Bone marrow (tissue), 2 donors: ENCODE measurements around the gene LPAR5.
"Not testable (repeated sequence)": the region's sequence is repeated elsewhere in the genome, so short reads cannot be mapped to it uniquely, and the experiment has no call there.

Experiments
- DNase-seq, 2 donors: peaks; one replicate each; lab custom pipeline; 2025; lab: John Stamatoyannopoulos, UW

Gene LPAR5

DNA sequence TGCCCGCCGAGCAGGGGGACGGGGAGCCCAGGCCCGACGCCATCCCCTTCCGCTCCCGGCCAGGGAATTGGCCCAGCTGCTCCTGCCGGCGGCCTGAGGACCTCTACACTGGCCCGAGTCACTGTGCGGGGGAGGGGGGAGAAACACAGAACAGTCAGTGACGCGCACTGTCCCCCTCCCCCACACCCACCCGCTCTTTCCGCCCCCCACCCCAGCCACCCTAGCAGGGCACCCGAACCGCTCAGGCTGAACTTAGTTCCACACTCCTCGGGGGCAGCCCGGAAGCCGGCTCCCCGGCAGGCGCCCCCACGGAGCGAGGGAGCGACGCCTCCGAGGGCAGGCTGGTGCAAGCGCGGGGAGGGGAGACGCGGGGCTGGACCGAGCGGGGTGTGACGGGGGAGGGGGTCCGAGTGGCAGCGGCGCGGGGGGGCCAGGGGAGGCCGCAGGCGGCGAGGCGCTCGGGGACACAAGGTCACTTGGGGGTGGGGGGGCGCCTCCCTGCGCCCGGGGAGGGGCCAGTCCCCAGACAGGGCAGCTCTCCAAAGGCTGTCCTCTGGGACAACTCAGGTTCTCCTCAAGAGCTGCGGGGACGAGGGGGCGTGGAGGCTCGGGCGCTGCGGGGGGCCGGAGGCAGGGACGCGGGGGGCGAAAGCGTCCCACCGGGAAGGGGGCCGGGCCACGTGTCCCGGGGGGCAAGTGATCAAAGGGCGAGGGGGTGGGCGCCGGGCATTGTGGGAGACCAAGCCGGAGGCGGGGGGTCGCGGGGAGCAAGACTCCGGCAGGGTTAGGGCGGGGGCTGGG is 29.2 kb downstream of the LPAR5 start:
- peak; percentile 26 for DNase-seq

DNA sequence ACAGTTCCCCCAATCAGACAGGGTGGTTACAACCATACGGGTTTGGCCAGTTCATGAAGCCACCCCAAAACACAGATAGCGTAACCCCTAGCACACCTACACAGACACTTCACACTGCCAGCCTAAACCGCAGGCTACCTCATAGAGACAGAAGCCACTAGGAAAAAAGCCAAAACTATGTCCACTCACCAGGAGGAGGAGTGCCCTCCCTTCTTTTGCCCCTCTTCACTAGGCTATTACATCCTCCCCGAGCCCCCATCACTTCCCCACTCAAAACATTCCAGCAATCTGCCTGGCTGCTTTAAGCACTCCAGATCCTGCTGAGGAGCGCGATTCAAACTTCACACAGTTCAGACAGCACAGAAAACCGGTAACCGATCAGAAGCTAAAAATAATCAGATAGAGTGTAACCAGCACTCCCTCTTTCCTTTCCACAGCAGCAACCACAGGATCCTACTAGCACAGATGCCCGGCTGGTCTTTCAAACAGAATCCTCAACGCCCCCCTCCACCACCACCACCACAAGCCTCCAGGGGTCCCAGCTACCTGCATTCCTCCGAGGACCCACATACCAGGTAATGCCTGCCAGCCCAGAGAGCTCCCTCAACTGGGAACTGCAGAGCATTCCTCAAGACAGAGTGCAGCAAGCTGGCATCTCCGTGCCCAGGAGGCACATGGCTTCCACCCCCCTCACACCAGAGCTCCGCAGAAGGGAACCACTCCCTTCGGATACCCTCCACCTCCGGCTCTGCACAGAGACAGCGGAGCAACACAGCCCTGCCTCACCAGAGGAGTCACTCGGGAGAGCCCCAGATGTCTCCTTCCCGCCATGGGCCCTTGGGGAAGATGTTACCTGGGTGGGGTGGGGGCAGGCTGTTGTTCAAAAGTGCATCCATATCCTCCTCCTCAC is 30.1 kb downstream of the LPAR5 start:
- DNase-seq, result no peak

DNA sequence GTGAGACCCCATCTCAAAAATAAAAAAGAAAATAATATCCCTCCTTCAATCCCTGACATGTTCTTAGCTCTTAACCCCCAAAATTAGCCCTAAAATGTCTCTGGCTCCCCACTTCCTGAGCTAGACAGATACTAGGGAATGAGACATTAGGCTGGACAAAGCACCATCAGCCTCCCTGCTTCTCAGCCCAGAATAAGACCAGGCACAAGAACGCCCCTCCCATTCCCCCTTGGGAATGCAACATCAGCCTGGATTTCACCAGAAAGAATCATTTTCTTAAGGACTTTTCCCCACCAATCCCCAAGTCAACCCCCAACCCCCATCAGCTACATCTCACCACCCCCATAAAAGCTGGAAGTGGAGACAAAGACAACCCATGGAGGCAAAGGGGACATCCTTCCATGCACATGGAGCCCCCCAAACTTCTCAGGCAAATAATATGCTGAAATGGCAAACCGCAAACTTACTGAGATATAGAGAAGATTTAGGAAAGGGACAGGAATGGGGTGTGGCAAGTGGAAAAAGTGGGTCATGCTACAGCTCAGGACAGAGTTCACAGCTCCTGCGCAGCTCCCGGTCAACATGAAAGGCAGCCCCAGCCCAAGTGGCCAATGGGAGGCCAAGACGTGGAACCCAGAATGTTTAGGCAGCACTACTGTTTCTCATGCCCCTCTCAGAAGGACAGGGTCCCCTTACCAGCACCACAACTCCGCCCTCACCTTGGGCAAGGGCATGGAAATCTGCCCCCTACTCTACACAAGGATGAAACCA is 31.3 kb downstream of the LPAR5 start:
- DNase-seq, result no peak

DNA sequence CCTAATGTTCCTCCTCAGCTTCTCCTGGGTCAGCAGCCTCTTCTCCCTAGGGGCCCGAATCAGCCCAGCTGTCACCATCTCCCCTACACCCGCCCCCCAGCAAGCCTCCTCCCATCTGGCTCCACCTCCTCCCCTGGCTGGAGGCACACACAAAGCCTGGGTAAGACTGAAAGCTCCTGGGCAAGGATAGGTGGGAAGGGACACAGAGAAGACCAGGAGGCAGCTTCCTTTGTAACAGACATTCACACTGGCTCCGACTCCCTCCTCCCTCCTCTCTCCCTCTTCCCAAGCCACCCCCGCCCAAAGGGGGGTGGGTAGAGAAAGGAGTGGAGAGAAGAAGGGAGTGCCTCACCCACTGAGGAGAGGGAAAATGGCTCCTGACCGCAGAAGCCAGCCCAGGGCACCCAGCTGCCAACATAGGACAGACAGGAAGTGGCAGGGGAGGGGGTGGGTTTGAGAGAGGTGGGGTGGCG is 32.6 kb downstream of the LPAR5 start:
- DNase-seq, result no peak

DNA sequence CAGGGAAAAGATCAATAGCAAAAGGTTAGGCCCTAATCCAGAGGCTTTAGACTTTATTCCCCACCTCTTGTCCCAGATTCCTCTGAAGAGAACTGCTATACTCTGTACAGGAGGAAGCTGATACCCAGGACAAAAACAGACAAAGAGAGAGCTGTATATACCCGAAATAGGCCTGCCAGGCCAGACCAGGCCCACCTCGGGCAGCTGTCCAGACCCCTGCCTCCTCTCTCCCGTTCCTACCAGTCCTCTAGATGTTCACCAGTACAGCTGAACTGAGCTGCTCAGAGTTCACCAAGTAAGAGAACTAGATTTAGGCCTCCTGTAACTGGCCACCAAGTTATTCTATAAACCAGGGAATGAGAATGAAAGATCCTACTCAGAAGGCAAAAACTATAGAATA is 33.2 kb downstream of the LPAR5 start:
- DNase-seq, result no peak

DNA sequence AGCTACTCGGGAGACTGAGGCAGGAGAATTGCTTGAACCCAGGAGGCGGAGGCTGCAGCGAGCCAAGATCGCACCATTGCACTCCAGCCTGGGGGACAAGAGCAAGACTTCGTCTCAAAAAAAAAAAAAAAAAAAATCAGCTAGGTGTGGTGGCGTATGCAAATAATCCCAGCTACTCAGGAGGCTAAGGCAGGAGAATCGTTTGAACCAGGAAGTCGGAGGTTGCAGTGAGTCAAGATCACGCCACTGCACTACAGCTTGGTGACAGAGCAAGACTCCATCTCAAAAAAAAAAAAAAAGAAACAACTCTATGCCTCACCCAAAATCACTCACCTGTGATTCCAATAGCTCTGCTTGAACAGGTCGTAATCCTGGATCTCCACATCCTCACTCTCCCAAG is 40.1 kb downstream of the LPAR5 start:
- DNase-seq, result not testable (repeated sequence)

DNA sequence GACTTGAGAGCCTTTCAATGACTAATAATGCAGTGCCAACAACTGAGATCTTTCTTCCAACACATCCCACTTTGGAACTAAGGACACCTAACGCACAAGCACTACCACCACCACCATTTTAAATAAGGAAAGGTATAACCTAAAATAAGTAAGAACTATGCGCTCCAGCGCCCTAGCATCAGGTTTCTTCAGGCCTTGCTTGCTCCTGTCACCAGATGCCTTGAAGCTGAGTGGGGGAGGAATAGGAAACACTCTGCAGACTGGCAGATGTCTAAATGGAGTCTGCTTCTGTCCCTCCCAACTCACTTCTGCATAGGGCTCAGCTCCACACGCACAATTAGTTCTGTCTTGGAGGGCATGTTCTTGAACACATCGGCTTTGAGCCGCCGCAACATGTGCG is 43.7 kb downstream of the LPAR5 start:
- no peak for DNase-seq

DNA sequence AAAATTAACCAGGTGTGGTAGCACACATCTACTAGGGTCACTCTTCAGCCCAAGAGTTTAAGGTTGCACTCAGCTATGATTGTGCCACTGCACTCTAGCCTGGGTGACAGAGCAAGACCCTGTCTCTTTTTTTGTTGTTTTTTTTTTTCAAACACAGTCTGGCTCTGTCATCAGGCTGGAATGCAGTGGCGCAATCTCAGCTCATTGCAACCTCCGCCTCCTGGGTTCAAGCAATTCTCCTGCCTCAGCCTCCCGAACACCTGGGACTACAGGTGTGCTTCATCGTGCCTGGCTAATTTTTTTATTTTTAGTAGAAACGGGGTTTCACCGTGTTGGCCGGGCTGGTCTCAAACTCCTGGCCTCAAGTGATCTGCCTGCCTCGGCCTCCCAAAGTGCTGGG is 49.2 kb downstream of the LPAR5 start:
- not testable (repeated sequence) for DNase-seq

DNA sequence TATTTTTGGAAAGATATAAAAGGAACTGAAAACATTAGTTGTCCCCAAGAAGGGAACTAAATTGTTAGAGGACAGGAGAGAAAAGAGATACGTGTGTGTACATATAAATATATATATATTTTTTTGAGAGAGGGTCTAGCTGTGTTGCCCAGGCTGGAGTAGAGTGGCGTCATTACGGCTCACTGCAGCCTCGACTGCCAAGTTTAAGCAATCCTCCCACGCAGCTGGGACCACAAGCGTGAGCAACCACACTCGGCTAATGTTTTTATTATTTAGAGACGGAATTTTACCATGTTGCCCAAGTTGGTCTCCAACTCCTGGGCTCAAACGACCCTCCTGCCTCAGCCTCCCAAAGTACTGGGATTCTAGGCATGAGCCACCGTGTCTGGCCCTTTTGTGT is 51.5 kb downstream of the LPAR5 start:
- no peak for DNase-seq

DNA sequence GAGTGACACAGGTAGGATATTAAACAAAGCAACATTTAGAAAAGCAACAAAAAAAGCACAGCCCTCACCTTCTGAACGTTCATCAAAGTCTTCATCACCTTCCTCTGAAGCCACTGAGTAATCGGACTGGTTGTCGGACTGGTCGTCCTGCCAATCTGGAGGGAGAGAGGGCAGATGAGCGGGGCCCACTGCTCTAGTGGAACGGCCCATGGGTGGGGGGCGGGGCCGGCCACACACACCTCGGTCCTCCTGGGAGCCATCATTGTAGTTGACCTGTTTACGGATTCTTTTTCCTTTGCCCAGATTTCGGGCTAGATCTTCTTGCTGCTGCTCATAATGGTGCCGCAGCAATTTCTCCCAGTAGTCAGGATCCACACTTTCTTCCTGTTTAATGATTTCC is 52.8 kb downstream of the LPAR5 start:
- DNase-seq, result no peak

DNA sequence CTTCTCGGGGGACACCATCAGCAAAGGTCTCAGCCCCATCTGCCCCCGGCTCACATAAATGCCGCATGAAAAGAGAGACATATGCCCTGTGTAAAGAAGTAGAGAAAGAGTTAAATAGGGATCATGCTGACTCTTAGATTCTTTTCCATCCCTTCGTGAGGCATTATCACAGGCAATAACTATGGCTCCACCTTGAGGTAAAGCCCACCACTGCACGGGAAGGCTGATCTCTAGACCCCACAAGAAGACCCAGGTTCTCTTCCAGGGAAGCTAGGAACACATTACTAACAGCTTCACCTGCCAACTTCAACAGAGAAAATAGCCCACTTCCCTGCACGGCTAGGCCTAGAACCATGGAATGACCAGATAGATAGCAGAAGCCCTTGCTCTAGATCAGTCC is 53.6 kb downstream of the LPAR5 start:
- DNase-seq, result no peak

DNA sequence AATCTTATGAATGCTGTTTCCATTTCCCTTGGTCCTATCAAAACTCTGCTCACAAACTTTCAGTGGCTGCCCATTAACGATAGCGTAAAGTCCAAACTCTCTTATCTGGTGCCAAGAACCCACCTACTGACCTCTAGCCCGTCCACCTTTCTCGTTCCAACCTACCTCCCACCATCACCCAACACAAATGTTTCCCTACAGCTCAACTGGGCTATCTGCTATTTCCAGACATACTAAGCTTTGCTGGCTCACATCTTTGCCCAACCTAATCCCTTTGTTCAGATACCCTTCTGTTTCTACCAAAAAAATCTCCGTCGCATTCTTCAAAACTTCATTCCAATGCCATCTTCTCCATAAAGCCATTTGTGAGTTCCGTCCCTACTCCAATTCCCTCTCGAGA is 60.1 kb downstream of the LPAR5 start:
- no peak for DNase-seq

DNA sequence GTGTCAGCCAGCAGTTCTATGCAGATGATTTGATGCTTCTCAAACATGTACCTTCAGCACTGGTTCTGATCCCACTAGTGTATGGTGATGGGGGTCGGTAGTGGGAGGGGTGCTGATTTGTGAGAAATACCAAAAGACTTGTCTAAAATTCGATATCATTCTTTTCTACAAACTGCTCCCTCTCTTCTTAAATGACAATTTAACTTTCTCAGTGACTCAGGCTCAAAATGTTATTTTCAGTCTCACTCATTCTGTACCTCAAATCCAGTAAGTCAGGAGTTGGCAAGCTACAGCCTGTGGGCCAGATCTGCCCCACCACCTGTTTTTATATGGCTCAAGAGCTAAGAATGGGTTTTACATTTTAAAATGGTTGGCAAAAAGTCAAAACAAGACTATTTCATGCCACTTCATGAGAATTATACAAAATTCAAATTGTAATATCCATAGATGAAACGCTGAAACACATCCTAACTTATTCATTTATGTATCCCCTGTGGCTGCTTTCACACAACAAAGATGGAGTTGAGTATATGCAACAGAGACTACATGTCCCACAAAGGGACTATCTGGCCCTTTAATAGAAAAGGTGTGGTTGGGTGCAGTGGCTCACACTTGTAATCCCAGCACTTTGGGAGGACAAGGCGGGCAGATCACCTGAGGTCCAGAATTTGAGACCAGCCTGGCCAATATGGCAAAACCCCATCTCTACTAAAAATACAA is 61.0 kb downstream of the LPAR5 start:
- no peak for DNase-seq

DNA sequence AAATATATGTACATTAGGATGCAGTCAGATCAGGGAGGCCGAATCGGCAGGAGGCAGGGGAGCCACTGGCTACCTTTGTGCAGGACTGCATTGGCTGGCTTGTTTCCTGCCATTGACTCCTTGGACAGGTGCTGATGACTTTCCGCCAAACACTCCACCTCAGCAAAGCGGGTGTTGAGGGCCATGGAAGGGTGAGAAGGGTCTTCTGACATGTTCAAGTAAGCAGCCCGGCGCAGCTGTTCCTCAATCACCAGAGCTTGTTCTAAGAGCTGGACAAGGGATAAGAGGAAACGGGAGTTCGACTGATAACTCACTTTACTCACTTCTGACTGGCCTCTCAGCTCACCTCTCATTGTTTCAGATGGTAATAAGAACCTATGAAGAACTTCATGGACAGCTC is 62.8 kb downstream of the LPAR5 start:
- DNase-seq, result no peak

DNA sequence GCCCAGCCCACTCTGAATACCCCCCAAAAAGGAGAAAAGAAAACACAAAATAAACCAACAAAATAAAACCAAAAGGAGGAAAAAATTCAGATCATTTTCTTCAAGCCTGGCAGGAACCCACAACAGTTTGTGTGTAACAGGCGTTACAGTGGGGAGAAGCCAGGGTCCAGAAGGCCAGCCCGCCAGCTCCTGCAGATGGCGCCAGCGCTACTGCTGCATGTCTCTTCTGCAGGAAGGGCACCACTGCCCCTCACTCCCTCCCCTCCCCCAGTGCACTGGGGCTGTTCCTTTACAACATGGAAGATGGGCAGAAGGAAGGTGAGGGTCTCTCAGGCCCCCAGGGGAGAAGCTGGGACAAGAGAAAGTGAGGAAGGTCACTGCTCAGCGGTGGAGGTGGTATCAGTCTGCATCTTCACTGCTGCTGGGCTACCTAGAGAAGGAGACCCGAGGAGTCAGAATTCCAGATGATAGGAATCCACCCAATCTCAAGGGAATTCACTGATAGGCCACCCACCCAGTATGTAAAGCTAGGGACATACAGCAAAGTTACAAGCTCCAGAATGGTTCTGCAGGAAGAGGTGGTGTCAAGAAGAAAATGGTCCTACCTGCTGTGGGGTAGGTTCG is 65.4 kb downstream of the LPAR5 start:
- DNase-seq, result peak in 1 of 2 donors; percentile 31

DNA sequence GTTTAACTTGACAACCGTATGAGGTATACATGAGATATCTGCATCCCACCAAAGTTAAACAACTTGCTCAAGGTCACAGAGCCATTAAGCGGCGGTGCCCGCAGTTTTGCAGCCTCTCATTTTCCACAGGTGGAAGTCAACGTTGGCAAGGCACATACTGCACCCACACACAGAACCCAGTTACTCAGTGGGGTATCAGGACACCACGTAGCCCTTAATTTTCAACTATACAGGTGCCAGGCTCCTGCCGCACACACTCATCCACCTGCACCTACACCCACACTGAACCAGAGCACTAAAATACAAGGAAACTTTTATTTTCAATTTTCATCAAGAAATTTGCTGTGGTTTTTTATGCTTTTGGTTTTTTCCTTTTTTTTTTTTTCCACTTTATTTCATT is 66.0 kb downstream of the LPAR5 start:
- no peak for DNase-seq

DNA sequence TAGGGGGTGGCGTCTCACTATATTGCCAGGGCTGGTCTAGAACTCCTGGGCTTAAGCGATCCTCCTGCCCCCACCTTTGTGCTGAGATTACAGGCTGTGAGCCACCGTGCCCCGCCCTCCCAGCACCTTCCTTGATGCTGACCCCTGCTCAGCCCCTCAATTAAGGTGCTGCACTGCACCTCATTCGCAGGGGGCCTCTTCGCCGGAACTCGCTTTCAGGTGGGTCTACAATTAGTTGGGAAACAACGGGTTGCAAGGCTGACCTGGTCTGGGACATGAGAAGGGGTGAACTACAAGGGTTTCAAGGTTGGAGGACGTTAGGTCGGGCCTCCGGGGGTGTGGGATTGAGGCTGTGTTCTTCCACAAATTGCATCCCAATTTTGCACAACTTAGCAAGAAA is 66.4 kb downstream of the LPAR5 start:
- DNase-seq, result no peak
